ENCODE data around the gene KIF25.

GRCh38 chr6:167954151-167954550 is 43.3 kb upstream of the KIF25 start:
- TF ChIP-seq CTCF (IDR thresholded peaks at IDR 0.05; ENCODE audit: low read depth, low read length) (no peak), POLR2A (IDR thresholded peaks at IDR 0.05; ENCODE audit: extremely low read depth, insufficient read length) (no peak), MYC (IDR thresholded peaks at IDR 0.05; ENCODE audit: low read depth, low read length) (no peak)
- TF ChIP-seq, protein P1, sequence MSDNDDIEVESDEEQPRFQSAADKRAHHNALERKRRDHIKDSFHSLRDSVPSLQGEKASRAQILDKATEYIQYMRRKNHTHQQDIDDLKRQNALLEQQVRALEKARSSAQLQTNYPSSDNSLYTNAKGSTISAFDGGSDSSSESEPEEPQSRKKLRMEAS (IDR thresholded peaks at IDR 0.05; ENCODE audit: low read depth, low read length), result no peak
